Neuronal stem cell (in vitro differentiated cells): ENCODE results near the gene TASP1.

Experiments
- DNase-seq: peaks from one replicate; pipeline ENCODE4 v3.0.0-alpha.2; 2013; ENCODE audit warnings: low spot score
- H2AFZ ChIP-seq: one replicate; pipeline ENCODE4 v1.6.1; 2013; ENCODE audit warnings: mild to moderate bottlenecking, low read length, inconsistent platforms
- H2AK5ac ChIP-seq: 2 replicates; pipeline ENCODE4 v1.6.1; 2013; ENCODE audit warnings: low read depth, mild to moderate bottlenecking, inconsistent platforms, low read length, moderate library complexity, mixed read lengths
- H2BK120ac ChIP-seq: 2 replicates; pipeline ENCODE4 v1.6.1; 2013; ENCODE audit warnings: low read depth, mild to moderate bottlenecking, inconsistent platforms, low read length, moderate library complexity, mixed read lengths
- H2BK12ac ChIP-seq: one replicate; pipeline ENCODE4 v1.6.1; 2013; ENCODE audit warnings: low read length, inconsistent platforms
- H2BK15ac ChIP-seq: 2 replicates; pipeline ENCODE4 v1.6.1; 2013; ENCODE audit warnings: mild to moderate bottlenecking, low read length, inconsistent platforms, mixed read lengths
- H2BK5ac ChIP-seq: one replicate; pipeline ENCODE4 v1.6.1; 2013; ENCODE audit warnings: inconsistent platforms, mild to moderate bottlenecking, low read length, moderate library complexity
- H3K14ac ChIP-seq: one replicate; pipeline ENCODE4 v1.6.1; 2013; ENCODE audit warnings: low read length, inconsistent platforms
- H3K18ac ChIP-seq: 2 replicates; pipeline ENCODE4 v1.6.1; 2013; ENCODE audit warnings: low read length, inconsistent platforms
- H3K23ac ChIP-seq: 2 replicates; pipeline ENCODE4 v1.6.1; 2013; ENCODE audit warnings: low read depth, mild to moderate bottlenecking, mixed read lengths, low read length, inconsistent platforms; ENCODE audit not compliant: poor library complexity
- H3K27ac ChIP-seq: replicated peaks from 3 replicates; pipeline ENCODE4 v1.5.1; 2013; ENCODE audit warnings: low read length, inconsistent platforms
- H3K27me3 ChIP-seq, 3 experiments: 2 replicates each; pipeline ENCODE4 v1.6.1; 2013; ENCODE audit warnings: low read length in 3 of 3, mild to moderate bottlenecking in 2 of 3, inconsistent platforms in 1 of 3, low read depth in 1 of 3, mixed read lengths in 1 of 3, moderate library complexity in 1 of 3; ENCODE audit not compliant: control insufficient read depth in 3 of 3, insufficient read depth in 3 of 3
- H3K36me3 ChIP-seq, 2 donors: replicated peaks in 1 of 2; 2 replicates each; pipeline ENCODE4 v1.6.1; 2013; ENCODE audit warnings: low read length in 2 of 2; ENCODE audit not compliant: control insufficient read depth in 2 of 2, insufficient read depth in 2 of 2
- H3K4ac ChIP-seq: 2 replicates; pipeline ENCODE4 v1.6.1; 2013; ENCODE audit warnings: inconsistent platforms, mild to moderate bottlenecking, low read length, moderate library complexity
- H3K4me1 ChIP-seq, 2 donors: 1 replicate in 1 of 2; 2 replicates in 1 of 2; pipeline ENCODE4 v1.6.1; 2013; ENCODE audit warnings: low read length in 2 of 2, low read depth in 1 of 2; ENCODE audit not compliant: control insufficient read depth in 2 of 2, insufficient read depth in 1 of 2
- H3K4me2 ChIP-seq: one replicate; pipeline ENCODE4 v1.6.1; 2013; ENCODE audit warnings: mild to moderate bottlenecking, low read length, inconsistent platforms; ENCODE audit not compliant: insufficient read depth, poor library complexity, severe bottlenecking
- H3K4me3 ChIP-seq, 2 donors: 2 replicates each; pipeline ENCODE4 v1.5.1; 2013; ENCODE audit warnings: low read length in 2 of 2, mild to moderate bottlenecking in 2 of 2, inconsistent platforms in 1 of 2, moderate library complexity in 1 of 2
- H3K79me1 ChIP-seq: one replicate; pipeline ENCODE4 v1.6.1; 2013; ENCODE audit warnings: low read depth, mild to moderate bottlenecking, inconsistent platforms, low read length, moderate library complexity
- H3K9ac ChIP-seq: one replicate; pipeline ENCODE4 v1.6.1; 2013; ENCODE audit warnings: mild to moderate bottlenecking, low read depth, low read length, inconsistent platforms; ENCODE audit not compliant: poor library complexity
- H3K9me3 ChIP-seq, 2 donors: replicated peaks in 1 of 2; 2 replicates each; pipeline versions ENCODE3 to v1.6.1; 2013; ENCODE audit warnings: low read length in 2 of 2, mild to moderate bottlenecking in 2 of 2, inconsistent platforms in 1 of 2, low read depth in 1 of 2, mixed read lengths in 1 of 2, moderate library complexity in 1 of 2; ENCODE audit not compliant: control insufficient read depth in 2 of 2, insufficient read depth in 1 of 2
- H4K8ac ChIP-seq: one replicate; pipeline ENCODE4 v1.6.1; 2013; ENCODE audit warnings: low read depth, mild to moderate bottlenecking, inconsistent platforms, low read length, moderate library complexity
- H4K91ac ChIP-seq: one replicate; pipeline ENCODE4 v1.6.1; 2013; ENCODE audit warnings: low read length, low read depth, mild to moderate bottlenecking, inconsistent platforms; ENCODE audit not compliant: poor library complexity
- WGBS, 2 donors: extraction: QIAGEN DNeasy Blood & Tissue Kit; methylation state at CpG; one replicate each; pipeline ENCODE4 v1.1.7; 2013; ENCODE audit warnings: missing lambda C conversion rate in 2 of 2, mixed read lengths in 1 of 2; ENCODE audit not compliant: insufficient read length in 2 of 2, insufficient replicate concordance in 1 of 2; ENCODE audit errors: extremely low coverage in 2 of 2; 5-methylcytosine and 5-hydroxymethylcytosine counted together

TASP1 gene

GRCh38 chr20:13581451-13581850 lies 57.3 kb downstream of the TASP1 start:
- H2BK120ac ChIP-seq: no peak overlapping the region
- H2BK5ac ChIP-seq: no peak overlapping the region
- no peaks in the 10 kb centered on the region for H3K27me3 ChIP-seq
- H3K9ac ChIP-seq: no peak overlapping the region
- no peaks in the 10 kb centered on the region for H3K79me1 ChIP-seq
- no CpG with 5 or more reads among the region's 3 CpGs for WGBS, 2 donors
- no peak overlapping the region for H3K27ac ChIP-seq
- H3K9me3 ChIP-seq: peaks cover 4 to 19% of the 10 kb centered on the region in 2 donors
- DNase-seq: no peak
- H2BK12ac ChIP-seq: no peak overlapping the region
- H3K36me3 ChIP-seq: peaks cover 2 to 21% of the 10 kb centered on the region in 2 donors
- H4K8ac ChIP-seq: no peak overlapping the region
- no peak overlapping the region for H3K4me3 ChIP-seq
- H3K18ac ChIP-seq: no peak overlapping the region
- H3K4me2 ChIP-seq: no peak overlapping the region
- no peak overlapping the region for H3K4ac ChIP-seq
- no peak overlapping the region for H2BK15ac ChIP-seq
- H2AFZ ChIP-seq: no peak overlapping the region
- H3K23ac ChIP-seq: no peak overlapping the region
- H3K4me1 ChIP-seq: no peaks in the 10 kb centered on the region
- no peak overlapping the region for H2AK5ac ChIP-seq
- H4K91ac ChIP-seq: no peak overlapping the region
- no peak overlapping the region for H3K14ac ChIP-seq

- H2BK120ac ChIP-seq: no peak overlapping the region
- H2AK5ac ChIP-seq: no peak overlapping the region
- H3K4ac ChIP-seq: no peak overlapping the region
- H3K9ac ChIP-seq: no peak overlapping the region
- H3K36me3 ChIP-seq: peaks cover 2 to 18% of the 10 kb centered on the region in 2 donors
- H2BK15ac ChIP-seq: no peak overlapping the region
- H3K4me2 ChIP-seq: no peak overlapping the region
- WGBS, 2 donors: no CpG with 5 or more reads among the region's 5 CpGs
- DNase-seq: no peak
- H4K91ac ChIP-seq: no peak overlapping the region
- no peak overlapping the region for H3K27ac ChIP-seq
- H2BK5ac ChIP-seq: no peak overlapping the region
- H3K79me1 ChIP-seq: no peaks in the 10 kb centered on the region
- H2BK12ac ChIP-seq: no peak overlapping the region
- H3K23ac ChIP-seq: no peak overlapping the region
- H3K27me3 ChIP-seq: no peaks in the 10 kb centered on the region
- H4K8ac ChIP-seq: no peak overlapping the region
- H2AFZ ChIP-seq: no peak overlapping the region
- no peak overlapping the region for H3K14ac ChIP-seq
- H3K4me1 ChIP-seq: no peaks in the 10 kb centered on the region
- H3K18ac ChIP-seq: no peak overlapping the region
- no peak overlapping the region for H3K4me3 ChIP-seq
- peaks cover 4 to 14% of the 10 kb centered on the region in 2 donors for H3K9me3 ChIP-seq
Measured at GRCh38 chr20:13580707-13581106, 58.0 kb downstream of the TASP1 start.

DNA sequence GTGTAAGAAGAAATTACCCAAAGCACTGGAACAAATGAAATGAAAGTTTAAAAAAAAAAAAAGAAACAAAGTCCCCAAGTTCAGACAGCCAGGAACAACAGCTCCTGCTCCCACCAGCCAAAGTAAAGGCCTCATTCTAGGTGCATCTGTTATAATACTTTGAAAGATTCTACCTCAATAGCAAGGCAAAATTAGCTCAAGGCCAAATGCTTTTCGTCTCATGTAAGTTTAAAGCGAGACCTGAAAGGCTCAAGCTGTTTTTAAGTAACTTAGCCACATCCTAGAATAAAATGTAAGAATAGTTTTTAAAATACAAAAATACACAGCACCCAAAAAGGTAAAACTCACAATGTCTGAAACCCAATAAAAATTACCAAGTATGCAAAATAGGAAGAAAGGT lies 64.7 kb downstream of the TASP1 start:
- Histone ChIP-seq H3K36me3 (peaks cover 0 to 4% of the 10 kb centered on the region in 2 donors), H2AFZ (no peak overlapping the region), H3K27me3 (no peaks in the 10 kb centered on the region), H3K4ac (no peak overlapping the region), H2BK12ac (no peak overlapping the region), H3K4me2 (no peak overlapping the region), H3K9ac (no peak overlapping the region), H2BK120ac (no peak overlapping the region), H3K14ac (no peak overlapping the region), H3K4me1 (no peaks in the 10 kb centered on the region), H4K91ac (no peak overlapping the region), H3K23ac (no peak overlapping the region), H2BK5ac (no peak overlapping the region), H3K9me3 (peaks cover 0 to 5% of the 10 kb centered on the region in 2 donors), H2BK15ac (no peak overlapping the region), H3K79me1 (no peaks in the 10 kb centered on the region), H3K4me3 (no peak overlapping the region), H3K18ac (no peak overlapping the region), H2AK5ac (no peak overlapping the region), H4K8ac (no peak overlapping the region), H3K27ac (no peak overlapping the region)
- DNase-seq: no peak
- WGBS, 2 donors: no CpG with 5 or more reads among the region's 2 CpGs

DNA sequence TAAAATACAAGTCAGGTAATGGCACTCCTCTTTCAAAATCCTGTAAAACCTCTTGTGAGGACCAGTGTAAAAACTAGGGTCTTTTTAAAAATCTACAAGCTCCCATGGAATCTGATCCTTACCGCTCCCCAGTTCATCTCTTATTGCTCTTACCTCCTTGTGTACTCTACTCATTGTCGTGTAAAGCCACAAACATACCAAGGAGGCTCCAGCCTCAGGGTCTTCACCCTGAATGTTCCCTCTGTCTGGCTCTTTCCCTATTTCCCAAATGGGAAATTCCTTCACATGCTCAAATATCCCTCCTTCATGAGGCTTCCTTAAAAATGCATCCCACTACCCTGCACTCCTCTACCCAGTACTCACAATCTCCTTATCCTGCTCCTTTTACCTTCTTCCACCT lies 67.1 kb downstream of the TASP1 start:
- H3K27me3 ChIP-seq: no peaks in the 10 kb centered on the region
- no peaks in the 10 kb centered on the region for H3K79me1 ChIP-seq
- no peak overlapping the region for H2AK5ac ChIP-seq
- H2AFZ ChIP-seq: no peak overlapping the region
- no peak overlapping the region for H3K4me3 ChIP-seq
- H3K9ac ChIP-seq: no peak overlapping the region
- no peak overlapping the region for H3K18ac ChIP-seq
- no peak overlapping the region for H3K27ac ChIP-seq
- no peaks in the 10 kb centered on the region for H3K4me1 ChIP-seq
- WGBS, 2 donors: no CpG with 5 or more reads among the region's 2 CpGs
- no peak overlapping the region for H3K4me2 ChIP-seq
- no peak overlapping the region for H2BK5ac ChIP-seq
- no peak overlapping the region for H3K14ac ChIP-seq
- no peak overlapping the region for H3K23ac ChIP-seq
- no peak overlapping the region for H3K4ac ChIP-seq
- DNase-seq: no peak
- no peak overlapping the region for H4K8ac ChIP-seq
- no peak overlapping the region for H2BK120ac ChIP-seq
- peaks cover 0 to 5% of the 10 kb centered on the region in 2 donors for H3K9me3 ChIP-seq
- no peak overlapping the region for H4K91ac ChIP-seq
- H3K36me3 ChIP-seq: no peaks in the 10 kb centered on the region
- no peak overlapping the region for H2BK15ac ChIP-seq
- no peak overlapping the region for H2BK12ac ChIP-seq
